Left ventricle myocardium inferior (tissue), 1 donor: Measurements from ENCODE around the gene TNFSF4. TPM values are rescaled to one million over a fixed set of nuclear protein-coding genes. Genes with fewer than 3 reads are reported as not detected.

ENCODE experiments used
- DNase-seq: peaks from one replicate; pipeline ENCODE4 v3.0.0-alpha.2; 2020
- H3K27ac ChIP-seq: fragments of 200-600 bp; replicated peaks from 2 replicates; pipeline ENCODE4 v1.8.0; 2021
- H3K27me3 ChIP-seq: fragments of 200-600 bp; 2 replicates; pipeline ENCODE4 v1.8.0; 2021; ENCODE audit warnings: low read depth
- H3K36me3 ChIP-seq: fragments of 200-600 bp; 2 replicates; pipeline ENCODE4 v1.8.0; 2021
- H3K4me1 ChIP-seq: fragments of 200-600 bp; 2 replicates; pipeline ENCODE4 v1.8.0; 2021
- H3K4me3 ChIP-seq: fragments of 200-600 bp; 2 replicates; pipeline ENCODE4 v1.8.0; 2021; ENCODE audit warnings: mild to moderate bottlenecking, moderate library complexity
- H3K9me3 ChIP-seq: fragments of 200-600 bp; replicated peaks from 2 replicates; pipeline ENCODE4 v1.8.0; 2021
- CTCF ChIP-seq: fragments of 200-600 bp; IDR thresholded peaks from 2 replicates; pipeline ENCODE4 v1.8.0; 2021; ENCODE audit warnings: antibody characterized with exemption, mild to moderate bottlenecking, borderline replicate concordance
- intact Hi-C: fragments of 100-400 bp; cut with micrococcal nuclease; formaldehyde crosslinking; loops from one replicate; pipeline ENCODE4 v1.11.0; 2022
- long read RNA-seq: library from polyadenylated mRNA; unstranded; transcript quantifications from one replicate; pipeline ENCODE4 v2.0.0, GENCODE V29; 2021
- total RNA-seq: library from RNA; stranded (reverse); fragmentation: NEBNext Ultra II Directional; extraction: Animal tissue kit (Norgen Biotek cat#: 25700); gene quantifications from one replicate; pipeline ENCODE4 v1.2.1, GENCODE V29; 2021
- donor health status: DM: no; HTN: yes; CAD: no; lungs with severe emphysema.

TNFSF4 gene
- total RNA-seq: 0.44 TPM
- long read RNA-seq, partial matches to known transcripts: 0 of 1 reads
- long read RNA-seq, other reads (novel, unspliced or antisense): 1 of 1 reads

GRCh38 chr1:173206816-173207568 is at the start of gene TNFSF4:
TNFSF4 (minus strand) TSS chr1:173207331; CDS start chr1:173207176, 155 bp downstream.
- no peak within 1 kb of the TSS for H3K27ac ChIP-seq
- no peaks in the 10 kb centered on the region for H3K27me3 ChIP-seq
- no peaks in the 10 kb centered on the region for H3K9me3 ChIP-seq
- H3K36me3 ChIP-seq: no peaks in the 10 kb centered on the region
- H3K4me1 ChIP-seq: peaks cover 49% of the 10 kb centered on the region
- no peak for TF ChIP-seq CTCF
- intact Hi-C loops: no loop called here
- DNase-seq: peak; percentile 17
- peak within 1 kb of the TSS; percentile 17 for H3K4me3 ChIP-seq

- Histone ChIP-seq H3K9me3 (peaks cover 13% of the 10 kb centered on the region), H3K27me3 (no peaks in the 10 kb centered on the region), H3K4me1 (peaks cover 16% of the 10 kb centered on the region), H3K4me3 (no peak overlapping the region), H3K27ac (no peak overlapping the region), H3K36me3 (no peaks in the 10 kb centered on the region)
- DNase-seq: no peak
- peak; percentile 81 for TF ChIP-seq CTCF
- intact Hi-C loops: no loop called here
These were observed 48.2 kb upstream of the TNFSF4 start for GRCh38 chr1:173255214-173255813.

- intact Hi-C loops: no loop called here
- H3K4me3 ChIP-seq: no peak overlapping the region
- no peaks in the 10 kb centered on the region for H3K27me3 ChIP-seq
- no peaks in the 10 kb centered on the region for H3K36me3 ChIP-seq
- TF ChIP-seq CTCF: no peak
- H3K4me1 ChIP-seq: peaks cover 24% of the 10 kb centered on the region
- no peak overlapping the region for H3K27ac ChIP-seq
- no peak for DNase-seq
- no peaks in the 10 kb centered on the region for H3K9me3 ChIP-seq
These were observed 45.9 kb upstream of the TNFSF4 start for GRCh38 chr1:173253046-173253445.

GRCh38 chr1:173249349-173249748 is 42.2 kb upstream of the TNFSF4 start:
- Histone ChIP-seq H3K27ac (no peak overlapping the region), H3K4me3 (no peak overlapping the region), H3K36me3 (no peaks in the 10 kb centered on the region), H3K27me3 (no peaks in the 10 kb centered on the region), H3K4me1 (peaks cover 8% of the 10 kb centered on the region), H3K9me3 (no peaks in the 10 kb centered on the region)
- DNase-seq: no peak
- intact Hi-C loops: no loop called here
- TF ChIP-seq CTCF: no peak

GRCh38 chr1:173248247-173248940 is 41.3 kb upstream of the TNFSF4 start:
- no peak for DNase-seq
- H3K27ac ChIP-seq: no peak overlapping the region
- H3K36me3 ChIP-seq: peaks cover 5% of the 10 kb centered on the region
- peaks cover 8% of the 10 kb centered on the region for H3K4me1 ChIP-seq
- H3K9me3 ChIP-seq: peaks cover 8% of the 10 kb centered on the region
- no peak for TF ChIP-seq CTCF
- no peak overlapping the region for H3K4me3 ChIP-seq
- intact Hi-C loops: no loop called here
- no peaks in the 10 kb centered on the region for H3K27me3 ChIP-seq
